Head of caudate nucleus (tissue), 42 donors: ENCODE measurements around the gene RASAL1.

ENCODE experiments used
- DNase-seq, 42 donors: peaks; one replicate each; pipeline versions ENCODE4 v3.0.0 to v3.0.0-alpha.2; 2020 to 2021; ENCODE audit warnings: mixed read lengths in 7 of 42
- intact Hi-C: fragments of 100-400 bp; cut with DNase I; formaldehyde crosslinking; loops from one replicate; pipeline ENCODE4 v1.15.0; 2022

The RASAL1 gene

DNA sequence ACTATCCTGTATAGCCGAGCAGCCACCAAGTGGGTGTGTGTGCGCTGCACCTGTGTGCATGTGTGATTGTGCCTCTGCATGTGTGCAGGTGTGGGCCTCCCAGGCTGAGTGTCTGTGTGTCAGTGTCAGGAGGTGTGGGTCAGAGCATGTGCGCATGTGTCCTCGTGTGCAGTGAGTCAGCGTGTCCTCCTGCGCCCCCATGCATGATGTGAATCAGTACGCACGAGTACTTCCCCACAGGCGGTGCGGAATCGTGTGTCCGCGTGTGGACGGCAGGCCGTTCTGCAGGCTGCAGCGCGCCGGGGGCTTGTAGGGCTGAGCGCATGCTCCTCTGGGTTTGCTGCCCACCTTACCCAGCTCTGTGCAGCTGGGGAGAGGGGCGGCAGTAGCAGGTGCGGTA lies 44.8 kb downstream of the RASAL1 start:
- intact Hi-C loops, result no loop called here
- DNase-seq, result peak in 39 of 42 donors; percentile 17 to 77 (median 50)

DNA sequence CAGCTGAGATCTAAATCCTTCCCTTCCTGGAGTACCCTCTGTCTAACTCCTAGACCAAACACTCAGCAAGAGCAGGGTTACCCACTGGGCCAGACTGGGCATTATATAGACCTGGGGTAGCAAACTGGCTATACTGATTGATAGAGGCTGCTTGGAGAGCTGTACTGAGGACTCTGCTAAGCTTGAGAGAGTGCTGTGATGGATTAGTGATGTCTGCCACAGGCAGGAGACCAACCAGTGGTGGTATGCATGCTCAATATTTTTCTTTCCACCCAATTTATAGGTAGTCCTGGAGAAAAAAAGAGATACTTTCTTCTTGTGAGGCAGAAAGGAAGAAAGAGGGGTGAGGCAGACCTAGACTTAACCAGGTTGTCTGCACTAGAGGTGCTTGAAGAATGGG lies 45.7 kb downstream of the RASAL1 start:
- no peak for DNase-seq
- intact Hi-C loops, result no loop called here

DNA sequence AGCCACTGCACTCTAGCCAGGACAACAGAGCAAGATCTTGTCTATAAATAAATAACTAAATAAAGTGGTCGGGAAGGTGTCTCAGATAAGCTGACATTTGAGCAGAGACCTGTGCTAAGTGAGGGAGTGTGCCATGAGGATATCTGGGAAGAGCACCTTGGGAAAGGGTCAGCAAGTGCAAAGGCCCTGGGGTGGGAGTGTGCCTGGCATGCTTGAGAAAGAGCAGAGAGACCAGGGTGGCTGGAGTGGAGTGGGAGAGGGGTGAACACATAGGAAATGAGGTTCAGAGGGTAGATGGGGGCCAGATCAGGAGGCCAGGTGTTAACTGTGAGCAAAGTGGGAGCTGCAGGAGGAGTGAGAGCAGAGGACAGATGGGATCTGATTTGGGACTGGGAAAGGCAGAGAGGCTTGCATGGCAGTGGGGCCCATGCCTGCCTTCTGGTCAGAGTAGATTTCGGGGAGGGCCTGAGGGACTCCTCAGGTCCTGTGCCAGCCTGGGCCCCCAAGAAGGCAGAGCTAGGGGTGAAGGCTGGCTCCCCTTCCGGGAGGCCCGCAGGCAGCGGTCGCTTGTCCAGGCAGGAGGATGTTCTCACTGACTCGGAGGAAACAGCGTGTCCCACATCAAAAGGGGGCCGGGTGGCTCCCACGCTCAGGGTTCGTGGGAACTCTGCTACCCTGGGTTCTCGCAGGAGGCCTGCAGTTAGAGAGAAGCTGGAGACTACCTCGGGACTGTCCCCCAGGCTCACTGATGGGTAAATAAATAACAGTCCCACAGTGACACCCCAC lies 46.4 kb downstream of the RASAL1 start:
- no peak for DNase-seq
- intact Hi-C loops, result no loop called here

DNA sequence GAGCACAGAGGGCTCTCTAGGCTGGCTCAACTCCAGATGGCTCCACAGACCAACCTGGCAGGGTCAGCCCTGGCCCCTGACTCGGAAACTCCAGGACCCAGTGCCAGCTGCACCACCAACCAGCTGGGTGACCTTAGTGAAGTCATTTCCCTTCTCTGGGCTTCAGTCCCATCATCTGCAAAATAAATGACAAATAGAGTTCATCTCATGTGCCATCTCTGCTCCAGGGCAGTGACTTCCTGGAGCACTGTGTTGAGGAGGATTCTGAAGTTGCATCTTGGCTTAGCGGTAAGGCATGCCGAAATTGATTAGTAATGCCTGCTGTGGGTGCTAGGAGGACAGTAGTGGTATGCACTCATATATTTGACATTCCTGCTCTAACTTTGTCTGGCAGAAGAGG lies 47.5 kb downstream of the RASAL1 start:
- no peak for DNase-seq
- intact Hi-C loops, result no loop called here

DNA sequence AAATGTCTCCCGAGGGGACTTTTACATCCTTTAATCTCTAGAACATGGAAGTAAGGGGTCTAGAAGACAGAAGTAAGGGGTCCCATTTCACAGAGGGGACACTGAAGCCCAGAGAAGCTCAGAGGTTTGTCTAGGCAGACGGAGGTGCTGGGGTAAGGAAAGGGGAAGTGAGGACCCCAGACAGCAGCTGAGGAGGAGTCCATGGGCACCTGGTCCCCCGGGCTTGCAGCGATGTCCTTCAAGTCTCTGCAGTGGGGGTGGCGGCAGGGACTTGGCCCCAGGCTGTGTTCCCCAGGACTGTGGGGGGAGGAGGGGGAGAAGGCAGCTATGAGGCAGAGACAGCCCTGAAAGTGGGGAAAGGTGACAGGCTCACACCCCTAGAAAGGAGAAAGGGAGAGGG lies 48.4 kb downstream of the RASAL1 start:
- no peak for DNase-seq
- intact Hi-C loops, result no loop called here

DNA sequence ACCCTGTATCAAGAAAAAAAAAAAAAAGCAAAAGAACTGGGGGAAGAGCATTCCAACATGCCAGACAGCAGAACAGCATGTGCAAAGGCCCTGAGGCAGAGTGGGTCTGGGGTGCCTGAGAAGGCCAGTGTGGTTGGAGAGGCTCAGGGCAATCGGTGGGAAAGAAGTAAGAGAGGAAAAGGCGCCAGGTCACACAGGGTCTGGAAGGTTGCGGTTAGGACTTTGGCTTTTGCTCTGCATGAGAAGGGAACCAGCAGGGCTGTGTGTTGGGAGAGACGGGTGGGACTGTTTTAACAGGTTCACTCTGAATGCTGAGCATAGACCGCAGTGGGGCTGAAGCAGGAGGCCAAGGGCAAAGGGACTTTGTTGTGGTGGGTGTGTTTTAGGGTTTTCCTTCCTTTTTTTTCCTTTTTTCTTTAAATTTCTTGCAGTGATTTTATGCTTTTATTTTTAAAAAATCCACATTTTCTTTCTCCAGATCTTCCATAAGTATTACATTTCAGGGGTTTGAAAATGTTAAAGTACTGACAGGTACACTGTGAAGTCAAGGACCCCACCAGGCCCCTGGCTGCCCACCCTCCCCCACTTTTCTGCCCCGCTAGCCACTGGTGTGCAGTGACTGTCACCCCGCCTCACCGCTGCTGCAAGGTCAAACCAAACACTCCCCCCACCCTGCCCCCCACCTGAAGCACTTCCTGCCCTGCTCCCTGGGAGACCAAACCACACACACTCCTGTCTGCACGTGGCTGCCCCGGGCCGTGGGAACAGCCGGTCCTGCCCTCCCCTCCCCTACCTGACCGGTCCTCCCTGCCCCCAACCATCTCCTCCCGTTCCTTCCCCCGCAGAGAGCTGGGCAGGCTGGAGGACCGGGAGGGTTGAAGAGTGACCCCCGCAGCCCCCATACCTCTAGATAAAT lies 49.1 kb downstream of the RASAL1 start:
- intact Hi-C loops, result no loop called here
- no peak for DNase-seq

DNA sequence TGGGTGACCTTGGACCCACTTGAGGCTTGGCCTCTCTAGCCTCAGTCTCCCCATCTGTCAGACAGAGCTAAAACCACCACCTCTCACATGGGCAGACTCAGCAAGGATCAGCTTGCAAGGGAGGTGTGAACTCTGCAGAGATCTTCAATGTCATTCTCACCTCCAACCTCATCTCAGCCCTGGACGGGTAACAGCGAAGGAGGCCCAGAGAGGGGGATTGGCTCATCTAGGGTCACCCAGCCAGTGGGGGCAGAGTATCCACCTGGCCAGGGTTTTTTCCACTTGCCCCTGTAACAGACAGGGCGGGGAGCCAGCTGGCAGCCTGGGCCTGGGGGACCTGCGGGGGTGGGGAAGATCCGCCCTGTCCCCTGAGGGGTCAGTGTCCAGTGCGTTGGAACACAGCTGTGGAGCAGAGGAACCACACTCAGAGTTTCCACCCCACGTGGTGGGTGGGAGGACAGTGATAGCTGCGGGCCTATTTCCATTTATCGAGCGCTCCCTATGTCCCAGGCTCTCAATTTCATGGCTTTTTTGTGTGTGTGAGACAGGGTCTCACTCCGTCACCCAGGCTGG lies 51.6 kb downstream of the RASAL1 start:
- intact Hi-C loops, result no loop called here
- no peak for DNase-seq

DNA sequence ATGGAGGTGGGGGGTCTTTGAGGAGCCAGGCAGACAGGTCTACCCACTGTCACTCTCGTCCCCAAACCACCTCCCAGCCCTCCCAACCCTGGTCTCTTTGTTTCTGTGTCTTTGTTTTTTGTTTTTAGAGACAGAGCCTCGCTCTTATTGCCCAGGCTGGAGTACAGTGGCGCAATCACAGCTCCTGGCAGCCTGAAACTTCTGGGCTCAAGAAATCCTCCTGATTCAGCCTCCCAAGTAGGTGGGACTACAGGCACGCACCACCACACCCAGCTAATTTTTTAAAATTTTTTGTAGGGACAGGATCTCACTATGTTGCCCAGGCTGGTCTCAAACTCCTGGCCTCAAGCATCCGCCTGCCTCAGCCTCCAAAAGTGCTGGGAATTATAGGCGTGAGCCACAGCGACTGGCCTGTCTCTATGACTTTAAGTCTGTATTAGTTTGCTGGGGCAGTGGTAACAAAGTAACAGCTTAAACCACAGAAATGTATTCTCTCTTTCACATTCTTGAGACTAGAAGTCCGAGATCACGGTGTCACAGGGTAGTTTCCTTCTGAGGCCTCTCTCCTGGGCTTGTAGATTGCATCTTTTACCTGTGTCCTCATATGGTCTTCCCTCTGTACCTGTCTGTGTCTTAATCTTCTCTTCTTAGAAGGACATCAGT lies 52.9 kb downstream of the RASAL1 start:
- DNase-seq, result no peak
- intact Hi-C loops, result no loop called here

DNA sequence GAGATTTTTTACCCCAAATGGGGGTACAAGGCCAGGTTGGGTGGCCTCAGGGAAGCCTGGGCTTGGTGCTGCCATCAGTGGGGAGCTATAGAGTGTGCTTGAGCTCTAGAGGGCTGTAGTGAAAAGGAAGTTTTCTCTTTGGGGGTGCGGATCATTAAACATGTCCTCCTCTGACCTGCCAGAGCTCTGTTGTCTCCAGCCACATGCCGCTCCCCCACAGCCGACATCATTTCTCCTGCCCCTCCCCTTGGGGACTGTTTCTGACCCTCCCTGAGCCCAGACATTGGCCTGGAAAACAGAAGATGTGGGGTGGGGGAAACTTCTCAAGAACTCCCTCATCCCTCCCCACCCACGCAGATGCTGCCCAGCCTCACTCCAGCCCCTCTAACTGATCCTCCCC lies 53.7 kb downstream of the RASAL1 start:
- intact Hi-C loops, result no loop called here
- DNase-seq, result no peak

DNA sequence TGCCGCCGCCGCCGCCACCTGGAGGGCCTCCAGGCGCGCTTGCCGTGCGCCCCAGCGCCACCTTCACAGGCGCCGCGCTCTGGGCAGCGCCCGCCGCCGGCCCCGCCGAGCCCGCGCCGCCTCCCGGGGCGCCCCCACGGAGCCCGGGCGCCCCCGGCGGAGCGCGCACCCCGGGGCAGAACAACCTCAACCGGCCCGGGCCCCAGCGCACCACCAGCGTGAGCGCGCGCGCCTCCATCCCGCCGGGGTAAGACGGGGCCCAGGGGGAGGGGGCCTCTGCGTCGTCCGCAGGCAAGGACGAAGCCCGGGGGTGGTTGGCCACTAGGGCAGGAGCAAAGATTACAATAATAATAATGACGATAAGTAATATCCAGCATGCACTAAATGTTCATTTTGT lies 57.7 kb downstream of the RASAL1 start:
- DNase-seq, result no peak
- intact Hi-C loops, result no loop called here

DNA sequence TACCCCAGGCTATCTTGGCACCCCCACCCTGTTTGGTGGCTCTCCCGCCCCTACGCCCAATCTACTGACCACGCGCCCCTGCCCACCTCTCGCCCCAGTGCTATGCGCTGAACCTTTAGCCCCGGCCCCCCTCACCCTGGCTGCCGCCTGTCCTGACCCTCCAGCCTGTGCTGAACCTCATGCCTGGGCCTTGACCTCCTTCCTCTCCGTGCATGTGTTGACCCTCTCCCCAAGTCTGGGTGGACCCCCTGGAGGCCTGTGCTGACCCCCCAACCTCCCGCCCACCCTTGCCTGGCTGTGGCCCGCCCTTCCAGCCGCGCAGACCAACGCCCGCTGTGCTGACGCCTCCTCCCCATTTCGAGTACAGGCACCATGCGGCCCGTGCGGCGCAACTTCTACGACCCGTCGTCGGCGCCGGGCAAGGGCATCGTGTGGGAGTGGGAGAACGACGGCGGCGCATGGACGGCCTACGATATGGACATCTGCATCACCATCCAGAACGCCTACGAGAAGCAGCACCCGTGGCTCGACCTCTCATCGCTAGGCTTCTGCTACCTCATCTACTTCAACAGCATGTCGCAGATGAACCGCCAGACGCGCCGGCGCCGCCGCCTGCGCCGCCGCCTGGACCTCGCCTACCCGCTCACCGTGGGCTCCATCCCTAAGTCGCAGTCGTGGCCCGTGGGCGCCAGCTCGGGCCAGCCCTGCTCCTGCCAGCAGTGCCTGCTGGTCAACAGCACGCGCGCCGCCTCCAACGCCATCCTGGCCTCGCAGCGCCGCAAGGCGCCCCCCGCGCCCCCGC lies 58.3 kb downstream of the RASAL1 start:
- no peak for DNase-seq

DNA sequence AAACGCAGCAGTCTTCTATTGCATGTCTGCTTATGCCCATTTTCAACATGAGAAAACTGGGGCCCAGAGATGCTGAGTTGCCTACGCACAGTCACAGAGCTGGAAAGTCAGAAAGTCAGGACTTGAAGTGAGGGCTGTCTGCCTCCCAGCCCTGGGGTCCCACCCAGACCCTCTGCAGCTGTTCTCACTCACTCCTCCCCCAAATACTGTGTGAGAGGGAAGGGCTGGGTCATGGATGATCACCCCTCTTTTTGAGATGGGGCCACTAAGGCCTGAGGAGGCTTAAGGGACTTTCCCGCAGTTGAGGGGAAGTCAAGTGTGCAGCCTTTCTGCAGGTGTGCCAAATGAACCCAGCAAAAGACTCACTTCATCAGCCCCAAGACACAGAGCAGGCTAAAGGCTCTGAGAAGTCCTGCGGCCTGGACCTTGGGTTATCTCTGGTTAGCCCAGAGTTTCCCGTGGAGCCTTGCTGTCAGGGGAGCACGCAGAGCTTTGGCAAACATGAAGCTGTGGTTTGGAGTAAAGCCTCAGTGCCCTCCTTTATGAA lies 60.4 kb downstream of the RASAL1 start:
- DNase-seq, result no peak
- intact Hi-C loops, result no loop called here

More for the DNA sequence above, 58.3 kb downstream of the RASAL1 start:
- intact Hi-C loops, result no loop called here

DNA sequence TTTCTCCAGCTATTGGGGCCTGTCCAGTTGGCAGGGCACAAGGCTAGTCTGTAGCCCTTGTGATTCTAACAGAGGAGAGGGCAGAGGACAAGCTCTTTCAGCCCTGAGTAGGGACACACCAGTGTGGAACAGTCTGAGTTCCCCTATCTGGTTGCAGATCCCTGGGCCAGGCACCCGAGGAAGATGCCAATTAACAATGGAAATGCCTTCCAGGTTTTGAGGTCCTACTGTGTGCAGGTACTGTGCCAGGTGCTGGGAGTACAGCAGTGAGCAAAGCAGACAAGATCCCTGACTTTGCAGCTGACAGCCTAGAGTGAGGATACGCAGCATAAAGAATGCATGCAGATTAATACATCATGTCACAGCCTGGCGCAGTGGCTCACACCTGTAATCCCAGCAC lies 62.0 kb downstream of the RASAL1 start:
- intact Hi-C loops, result no loop called here
- no peak for DNase-seq

DNA sequence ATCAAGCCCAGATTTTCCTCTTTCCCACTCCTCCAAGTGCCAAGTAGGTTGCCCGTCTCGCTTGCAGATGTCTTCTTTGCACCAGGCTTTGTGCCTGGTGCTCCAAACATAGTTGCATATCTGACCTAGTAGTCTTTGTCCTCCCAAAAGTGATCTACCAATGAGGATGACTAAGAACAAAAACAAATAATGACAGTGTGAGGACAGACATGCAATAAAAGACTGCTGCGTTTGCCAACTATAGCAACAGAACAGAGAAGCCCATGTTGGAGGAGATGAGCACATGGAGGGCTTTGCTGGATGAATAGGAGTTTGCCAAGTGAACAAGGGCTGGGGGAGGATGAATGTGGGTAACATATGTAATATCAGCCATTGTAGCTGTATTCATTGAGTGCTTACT lies 63.4 kb downstream of the RASAL1 start:
- no peak for DNase-seq
- intact Hi-C loops, result no loop called here

DNA sequence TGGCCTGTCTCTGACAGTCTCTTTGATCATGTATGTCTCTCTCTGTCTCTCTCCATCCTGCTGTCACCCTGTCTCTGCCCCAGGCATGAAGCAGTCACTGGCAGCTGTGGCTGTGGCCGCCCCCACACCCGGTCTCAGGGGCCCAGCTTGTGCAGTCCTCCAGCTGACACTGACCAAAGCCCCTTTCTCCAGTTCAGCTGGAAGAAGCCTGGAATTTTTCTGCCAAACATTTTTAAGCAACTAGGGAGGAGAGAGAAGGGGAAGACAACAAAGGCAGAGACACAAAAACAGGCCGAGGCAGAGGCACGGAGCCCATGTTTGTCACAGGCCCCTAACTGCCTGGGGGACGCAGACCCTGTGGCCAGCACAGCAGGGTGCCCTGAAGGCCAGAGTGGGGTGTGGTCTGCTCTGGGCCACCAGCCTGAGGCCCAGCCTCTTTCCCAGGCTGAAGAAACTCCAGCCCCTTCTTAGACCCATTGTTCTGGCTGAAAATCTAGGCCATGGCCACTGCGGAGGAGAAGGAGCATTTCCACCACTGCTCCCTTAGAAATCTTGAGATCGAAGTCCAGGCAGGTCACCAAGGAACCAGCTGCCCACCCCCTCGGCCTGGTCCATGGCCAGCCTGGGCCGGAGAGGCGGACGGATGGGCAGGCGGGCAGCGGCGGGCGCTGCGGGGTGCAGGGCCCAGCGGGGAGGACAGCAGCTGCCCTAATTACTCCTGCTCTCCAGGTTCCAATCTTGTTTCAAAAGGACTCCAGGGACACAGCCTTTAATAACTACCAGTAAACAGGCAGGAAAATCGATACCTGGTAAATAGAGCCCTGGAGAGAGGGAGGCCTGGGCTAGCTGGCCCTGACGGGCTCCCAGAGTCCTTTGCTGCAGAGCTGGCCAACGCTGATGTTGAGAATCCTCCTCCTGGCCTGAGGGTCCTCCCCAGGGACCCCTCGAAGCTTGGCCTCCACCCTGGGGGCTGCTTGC lies 64.1 kb downstream of the RASAL1 start:
- intact Hi-C loops, result no loop called here
- DNase-seq, result peak in 34 of 42 donors; percentile 6 to 79 (median 51)

DNA sequence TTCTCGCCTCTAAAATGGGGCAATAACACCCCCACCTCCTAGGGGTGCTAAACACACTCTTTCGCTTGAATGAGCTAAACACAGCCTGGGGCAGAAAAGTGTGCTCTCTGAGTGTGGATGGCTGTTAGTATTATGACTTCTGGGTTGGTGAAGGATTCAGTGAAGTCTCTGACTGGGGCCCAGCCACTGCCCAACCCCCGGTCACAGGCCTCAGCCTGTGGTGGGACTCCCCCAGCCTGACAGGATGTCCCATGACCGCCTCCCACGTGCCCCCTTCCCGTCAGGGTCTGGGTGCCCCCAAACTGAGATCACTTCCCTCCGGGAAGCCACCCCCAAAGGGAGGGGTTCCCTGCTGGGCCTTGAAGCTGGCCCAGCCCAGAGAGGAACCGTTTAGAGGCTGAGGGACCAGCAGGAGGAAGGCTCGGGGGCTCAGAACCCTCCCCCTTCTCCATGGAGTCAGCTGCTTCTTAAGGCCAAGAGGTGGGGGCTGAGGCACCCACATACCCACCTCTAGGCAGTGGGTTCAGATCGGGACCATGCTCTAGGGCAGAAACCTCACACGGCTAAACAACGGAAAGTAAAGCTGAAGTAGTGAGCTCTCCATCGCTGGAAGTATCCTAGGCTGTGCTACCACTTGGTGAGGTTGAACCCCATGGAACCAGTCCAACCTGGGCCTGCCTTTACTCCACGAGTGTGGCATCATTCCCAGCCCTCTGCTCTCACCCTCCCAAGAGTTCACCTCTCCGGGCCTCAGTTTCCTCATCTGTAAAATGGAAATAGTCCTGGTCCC lies 65.2 kb downstream of the RASAL1 start:
- intact Hi-C loops, result no loop called here
- DNase-seq, result peak in 1 of 42 donors; percentile 10

DNA sequence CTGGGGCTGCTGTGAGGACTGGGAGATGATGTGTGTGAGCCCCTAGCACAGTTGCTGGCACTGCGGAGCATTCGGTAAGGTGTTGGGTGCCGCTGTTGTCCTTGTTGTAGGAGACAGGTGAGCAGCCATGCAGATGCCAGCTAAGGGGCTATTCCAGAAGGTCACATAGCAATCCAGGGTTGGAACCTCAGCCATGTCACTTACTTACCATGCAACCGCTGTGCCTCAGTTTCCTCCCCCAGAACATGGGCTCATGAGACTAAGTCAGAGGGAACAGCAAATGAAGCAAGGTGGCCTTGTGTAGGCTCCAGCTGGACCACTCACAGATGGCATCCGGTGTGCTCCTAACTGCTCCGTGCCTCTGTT lies 65.8 kb downstream of the RASAL1 start:
- intact Hi-C loops, result no loop called here
- no peak for DNase-seq
